Measurements from ENCODE around the gene TMEM247. TPM values are rescaled to one million over a fixed set of nuclear protein-coding genes. Genes with fewer than 3 reads are reported as not detected.

The TMEM247 gene
- total RNA-seq, 1 experiment from 2014 or later, result not detected

DNA sequence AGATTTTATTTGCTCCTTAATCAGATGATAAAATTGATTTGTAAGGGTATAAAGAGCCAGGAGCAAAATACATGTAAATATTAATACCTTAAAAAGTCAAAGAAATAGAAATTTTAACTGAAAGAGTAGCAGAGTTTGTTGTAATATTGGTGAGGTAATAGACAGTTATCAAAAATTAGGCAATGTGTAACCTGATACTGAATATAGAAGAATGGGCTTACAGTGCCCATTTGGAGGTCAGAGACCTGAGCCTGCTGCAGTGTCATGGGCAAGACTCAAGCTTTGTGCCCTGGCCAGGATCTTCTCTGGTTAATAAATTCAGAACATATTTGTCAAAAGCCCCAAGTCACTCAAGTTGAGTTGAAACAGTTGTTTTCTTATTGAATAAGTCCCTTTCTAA is 29.7 kb upstream of the TMEM247 start:
- H2AFZ ChIP-seq, result no peak overlapping the region
- H3K27me3 ChIP-seq (ENCODE audit: insufficient read depth, low read depth), result no peaks in the 10 kb centered on the region
- ChIA-PET CTCF (no interaction called here), POLR2A (ENCODE audit: unreplicated experiment) (no interaction called here)
- peaks cover 19% of the 10 kb centered on the region for H3K4me1 ChIP-seq (replicated peaks; ENCODE audit: insufficient read depth)
- H3K9me3 ChIP-seq (ENCODE audit: insufficient read depth, low read depth), result peaks cover 5% of the 10 kb centered on the region
- intact Hi-C loops (cut with micrococcal nuclease; ENCODE audit: unreplicated experiment), result no loop called here
- no peaks in the 10 kb centered on the region for H3F3A ChIP-seq (ENCODE audit: insufficient read depth, low read depth)
- TF ChIP-seq EZH2 (IDR thresholded peaks at IDR 0.05; ENCODE audit: low read depth), result no peak
- TF ChIP-seq, protein P1, sequence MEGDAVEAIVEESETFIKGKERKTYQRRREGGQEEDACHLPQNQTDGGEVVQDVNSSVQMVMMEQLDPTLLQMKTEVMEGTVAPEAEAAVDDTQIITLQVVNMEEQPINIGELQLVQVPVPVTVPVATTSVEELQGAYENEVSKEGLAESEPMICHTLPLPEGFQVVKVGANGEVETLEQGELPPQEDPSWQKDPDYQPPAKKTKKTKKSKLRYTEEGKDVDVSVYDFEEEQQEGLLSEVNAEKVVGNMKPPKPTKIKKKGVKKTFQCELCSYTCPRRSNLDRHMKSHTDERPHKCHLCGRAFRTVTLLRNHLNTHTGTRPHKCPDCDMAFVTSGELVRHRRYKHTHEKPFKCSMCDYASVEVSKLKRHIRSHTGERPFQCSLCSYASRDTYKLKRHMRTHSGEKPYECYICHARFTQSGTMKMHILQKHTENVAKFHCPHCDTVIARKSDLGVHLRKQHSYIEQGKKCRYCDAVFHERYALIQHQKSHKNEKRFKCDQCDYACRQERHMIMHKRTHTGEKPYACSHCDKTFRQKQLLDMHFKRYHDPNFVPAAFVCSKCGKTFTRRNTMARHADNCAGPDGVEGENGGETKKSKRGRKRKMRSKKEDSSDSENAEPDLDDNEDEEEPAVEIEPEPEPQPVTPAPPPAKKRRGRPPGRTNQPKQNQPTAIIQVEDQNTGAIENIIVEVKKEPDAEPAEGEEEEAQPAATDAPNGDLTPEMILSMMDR (conservative IDR thresholded peaks at IDR 0.05), result no peak
- no peaks in the 10 kb centered on the region for H3K79me2 ChIP-seq (ENCODE audit: low read depth)
- no peaks in the 10 kb centered on the region for H3K36me3 ChIP-seq (ENCODE audit: low read depth)
- H3K27ac ChIP-seq, result no peak overlapping the region
- no TSS peak for BruUV-seq (replicated peaks)
- DNase-seq, result no peak
- H3K4me2 ChIP-seq, result no peak overlapping the region; the same call in 1 of the 2 replicates
- H4K20me1 ChIP-seq (ENCODE audit: insufficient read depth), result no peaks in the 10 kb centered on the region
- no peaks in the 10 kb centered on the region for H3K9me2 ChIP-seq (ENCODE audit: insufficient read depth)
- H3K4me3 ChIP-seq, result no peak overlapping the region

DNA sequence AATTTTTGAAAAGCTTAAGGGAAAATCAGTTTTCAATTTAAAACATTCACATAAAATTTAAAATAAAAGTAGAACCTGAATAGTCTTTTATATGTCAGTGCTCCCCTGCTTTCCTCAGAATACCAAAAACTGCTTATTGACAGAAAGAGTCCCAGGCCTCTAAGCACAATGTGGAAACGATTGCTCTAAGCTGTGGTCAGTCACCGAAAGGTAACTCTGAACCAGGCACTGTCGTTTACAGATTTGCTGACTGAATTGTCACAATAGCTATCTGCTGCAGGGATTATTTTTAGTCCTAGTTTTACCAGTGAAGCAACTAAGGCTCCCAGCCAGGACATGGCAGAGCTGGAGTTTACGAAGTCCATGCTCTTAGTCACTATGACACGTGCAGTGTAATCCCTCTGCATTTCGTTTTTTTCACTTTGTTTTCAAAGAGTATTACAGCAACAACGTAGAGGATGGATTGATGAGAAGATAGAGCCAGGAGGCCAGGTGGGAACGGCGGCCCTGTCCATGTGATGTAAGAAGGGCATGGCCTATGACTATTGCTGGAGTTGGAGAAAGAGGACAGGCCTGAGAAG is 28.1 kb upstream of the TMEM247 start:
- Histone ChIP-seq H3F3A (ENCODE audit: insufficient read depth, low read depth) (no peaks in the 10 kb centered on the region), H3K27me3 (ENCODE audit: insufficient read depth, low read depth) (no peaks in the 10 kb centered on the region), H4K20me1 (ENCODE audit: insufficient read depth) (no peaks in the 10 kb centered on the region), H3K4me1 (replicated peaks; ENCODE audit: insufficient read depth) (peaks cover 19% of the 10 kb centered on the region), H2AFZ (peak overlapping the region; percentile 19; the same call in 1 of the 2 replicates), H3K4me2 (no peak overlapping the region), H3K79me2 (ENCODE audit: low read depth) (no peaks in the 10 kb centered on the region), H3K9me2 (ENCODE audit: insufficient read depth) (no peaks in the 10 kb centered on the region), H3K36me3 (ENCODE audit: low read depth) (no peaks in the 10 kb centered on the region), H3K9me3 (ENCODE audit: insufficient read depth, low read depth) (no peaks in the 10 kb centered on the region; the same call in 1 of the 2 replicates), H3K27ac (no peak overlapping the region), H3K4me3 (no peak overlapping the region)
- CTCF ChIA-PET, result interaction anchor here (0.6 kb wide), 1 partner anchor 463 kb away, joined by 3 read pairs; no protein-coding TSS in a partner anchor
- no TSS peak for BruUV-seq (replicated peaks)
- intact Hi-C loops (cut with micrococcal nuclease; ENCODE audit: unreplicated experiment), result no loop called here
- POLR2A ChIA-PET (ENCODE audit: unreplicated experiment), result no interaction called here
- no peak for DNase-seq
- no peak for TF ChIP-seq EZH2 (IDR thresholded peaks at IDR 0.05; ENCODE audit: low read depth)
- TF ChIP-seq, protein P1 (conservative IDR thresholded peaks at IDR 0.05), result no peak

DNA sequence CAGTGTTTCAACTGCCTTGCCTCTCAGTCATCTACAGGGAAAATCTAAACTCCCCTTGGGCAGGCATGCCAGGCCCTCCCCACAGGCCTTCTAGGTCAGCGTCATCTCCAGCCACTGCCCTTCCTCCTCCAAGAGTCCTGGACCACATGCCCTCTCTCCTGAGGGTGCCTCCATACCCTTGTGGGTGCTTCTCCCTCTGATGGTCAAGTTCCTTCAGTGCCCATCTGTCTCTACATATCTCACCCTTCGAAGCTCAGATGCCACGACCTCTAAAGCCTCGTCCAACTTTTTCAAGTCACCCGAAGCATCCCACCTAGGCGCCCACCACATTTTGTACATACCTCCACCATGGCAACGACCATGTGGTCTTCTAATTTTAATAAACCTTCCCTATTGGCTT is 22.6 kb upstream of the TMEM247 start:
- Histone ChIP-seq H3K4me2 (no peak overlapping the region), H3K27me3 (ENCODE audit: insufficient read depth, low read depth) (no peaks in the 10 kb centered on the region), H3K4me1 (replicated peaks; ENCODE audit: insufficient read depth) (peaks cover 7% of the 10 kb centered on the region), H2AFZ (no peak overlapping the region), H4K20me1 (ENCODE audit: insufficient read depth) (no peaks in the 10 kb centered on the region), H3K9me2 (ENCODE audit: insufficient read depth) (no peaks in the 10 kb centered on the region), H3K9me3 (ENCODE audit: insufficient read depth, low read depth) (no peaks in the 10 kb centered on the region), H3K4me3 (no peak overlapping the region), H3K79me2 (ENCODE audit: low read depth) (no peaks in the 10 kb centered on the region), H3K27ac (no peak overlapping the region), H3K36me3 (ENCODE audit: low read depth) (no peaks in the 10 kb centered on the region), H3F3A (ENCODE audit: insufficient read depth, low read depth) (no peaks in the 10 kb centered on the region)
- intact Hi-C loops (cut with micrococcal nuclease; ENCODE audit: unreplicated experiment), result no loop called here
- POLR2A ChIA-PET (ENCODE audit: unreplicated experiment), result no interaction called here
- BruUV-seq (replicated peaks), result no TSS peak
- TF ChIP-seq EZH2 (IDR thresholded peaks at IDR 0.05; ENCODE audit: low read depth), result no peak
- TF ChIP-seq, protein P1 (conservative IDR thresholded peaks at IDR 0.05), result no peak
- no peak for DNase-seq
- CTCF ChIA-PET, result interaction anchor here (1.1 kb wide), 1 partner anchor 14 kb away, joined by 3 read pairs; no protein-coding TSS in a partner anchor

All from PC-9 (cell line).